HG03064 (cell line): Measurements from ENCODE around the gene MLLT6.

Experiments used
- ATAC-seq: cut with Tn5 transposase; IDR thresholded peaks from one replicate; pipeline ENCODE4 v1.9.1; 2021; ENCODE audit warnings: low read depth; ENCODE audit not compliant: unreplicated experiment

Gene MLLT6

GRCh38 chr17:38706505-38707216, 1.6 kb downstream of the MLLT6 start:
- no peak for ATAC-seq

- no peak for ATAC-seq
Measured at GRCh38 chr17:38707678-38708351, 2.7 kb downstream of the MLLT6 start.

- no peak for ATAC-seq
Measured at GRCh38 chr17:38709104-38709820, 4.2 kb downstream of the MLLT6 start.

- ATAC-seq: no peak
Measured at GRCh38 chr17:38709864-38710603, 5.0 kb downstream of the MLLT6 start.

- ATAC-seq: no peak
Measured at GRCh38 chr17:38710604-38710962, 5.5 kb downstream of the MLLT6 start.

- no peak for ATAC-seq
Measured at GRCh38 chr17:38710985-38711384, 5.9 kb downstream of the MLLT6 start.

GRCh38 chr17:38711792-38712571, 6.9 kb downstream of the MLLT6 start:
- no peak for ATAC-seq

- ATAC-seq: no peak
Measured at GRCh38 chr17:38712593-38712992, 7.5 kb downstream of the MLLT6 start.

- no peak for ATAC-seq
Measured at GRCh38 chr17:38713456-38714075, 8.5 kb downstream of the MLLT6 start.

GRCh38 chr17:38715216-38715943, 10.3 kb downstream of the MLLT6 start:
- no peak for ATAC-seq

- ATAC-seq: no peak
Measured at GRCh38 chr17:38716368-38717005, 11.4 kb downstream of the MLLT6 start.

- ATAC-seq: no peak
Measured at GRCh38 chr17:38717139-38717745, 12.2 kb downstream of the MLLT6 start.

- ATAC-seq: no peak
Measured at GRCh38 chr17:38719289-38719942, 14.3 kb downstream of the MLLT6 start.

GRCh38 chr17:38719943-38720641, 15.0 kb downstream of the MLLT6 start:
- ATAC-seq: no peak

GRCh38 chr17:38720941-38721340, 15.9 kb downstream of the MLLT6 start:
- no peak for ATAC-seq

- ATAC-seq: no peak
Measured at GRCh38 chr17:38721802-38722201, 16.7 kb downstream of the MLLT6 start.

GRCh38 chr17:38724337-38724988, 19.4 kb downstream of the MLLT6 start:
- ATAC-seq: no peak
